ENCODE results near the gene THAP12. TPM values are rescaled to one million over a fixed set of nuclear protein-coding genes. Genes with fewer than 3 reads are reported as not detected.

Gene THAP12
- total RNA-seq, 1 experiment from 2014 or later = 44.1 TPM

DNA sequence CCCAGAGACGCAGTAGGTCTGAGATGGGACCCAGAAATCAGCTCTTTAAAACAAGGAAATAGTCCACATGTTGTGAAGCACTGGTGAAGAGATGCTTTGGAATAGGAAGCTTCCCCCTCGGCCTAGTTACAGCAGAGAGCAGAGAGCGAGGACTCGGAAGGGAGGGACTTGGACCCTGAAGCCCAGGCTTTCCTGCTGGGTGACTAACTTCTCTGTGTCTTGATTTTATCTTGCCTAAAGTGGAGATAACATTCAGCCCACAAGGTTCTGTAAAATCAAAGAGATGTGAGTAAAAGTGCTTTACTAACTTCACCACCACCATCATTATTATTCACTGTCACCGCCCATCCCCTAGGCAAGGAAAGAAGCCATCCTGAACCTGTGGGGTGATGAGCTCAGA, 58.4 kb downstream of the THAP12 start (continued):
- TF ChIP-seq, protein P1, sequence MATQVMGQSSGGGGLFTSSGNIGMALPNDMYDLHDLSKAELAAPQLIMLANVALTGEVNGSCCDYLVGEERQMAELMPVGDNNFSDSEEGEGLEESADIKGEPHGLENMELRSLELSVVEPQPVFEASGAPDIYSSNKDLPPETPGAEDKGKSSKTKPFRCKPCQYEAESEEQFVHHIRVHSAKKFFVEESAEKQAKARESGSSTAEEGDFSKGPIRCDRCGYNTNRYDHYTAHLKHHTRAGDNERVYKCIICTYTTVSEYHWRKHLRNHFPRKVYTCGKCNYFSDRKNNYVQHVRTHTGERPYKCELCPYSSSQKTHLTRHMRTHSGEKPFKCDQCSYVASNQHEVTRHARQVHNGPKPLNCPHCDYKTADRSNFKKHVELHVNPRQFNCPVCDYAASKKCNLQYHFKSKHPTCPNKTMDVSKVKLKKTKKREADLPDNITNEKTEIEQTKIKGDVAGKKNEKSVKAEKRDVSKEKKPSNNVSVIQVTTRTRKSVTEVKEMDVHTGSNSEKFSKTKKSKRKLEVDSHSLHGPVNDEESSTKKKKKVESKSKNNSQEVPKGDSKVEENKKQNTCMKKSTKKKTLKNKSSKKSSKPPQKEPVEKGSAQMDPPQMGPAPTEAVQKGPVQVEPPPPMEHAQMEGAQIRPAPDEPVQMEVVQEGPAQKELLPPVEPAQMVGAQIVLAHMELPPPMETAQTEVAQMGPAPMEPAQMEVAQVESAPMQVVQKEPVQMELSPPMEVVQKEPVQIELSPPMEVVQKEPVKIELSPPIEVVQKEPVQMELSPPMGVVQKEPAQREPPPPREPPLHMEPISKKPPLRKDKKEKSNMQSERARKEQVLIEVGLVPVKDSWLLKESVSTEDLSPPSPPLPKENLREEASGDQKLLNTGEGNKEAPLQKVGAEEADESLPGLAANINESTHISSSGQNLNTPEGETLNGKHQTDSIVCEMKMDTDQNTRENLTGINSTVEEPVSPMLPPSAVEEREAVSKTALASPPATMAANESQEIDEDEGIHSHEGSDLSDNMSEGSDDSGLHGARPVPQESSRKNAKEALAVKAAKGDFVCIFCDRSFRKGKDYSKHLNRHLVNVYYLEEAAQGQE (IDR thresholded peaks at IDR 0.05; ENCODE audit: low read depth) = no peak

DNA sequence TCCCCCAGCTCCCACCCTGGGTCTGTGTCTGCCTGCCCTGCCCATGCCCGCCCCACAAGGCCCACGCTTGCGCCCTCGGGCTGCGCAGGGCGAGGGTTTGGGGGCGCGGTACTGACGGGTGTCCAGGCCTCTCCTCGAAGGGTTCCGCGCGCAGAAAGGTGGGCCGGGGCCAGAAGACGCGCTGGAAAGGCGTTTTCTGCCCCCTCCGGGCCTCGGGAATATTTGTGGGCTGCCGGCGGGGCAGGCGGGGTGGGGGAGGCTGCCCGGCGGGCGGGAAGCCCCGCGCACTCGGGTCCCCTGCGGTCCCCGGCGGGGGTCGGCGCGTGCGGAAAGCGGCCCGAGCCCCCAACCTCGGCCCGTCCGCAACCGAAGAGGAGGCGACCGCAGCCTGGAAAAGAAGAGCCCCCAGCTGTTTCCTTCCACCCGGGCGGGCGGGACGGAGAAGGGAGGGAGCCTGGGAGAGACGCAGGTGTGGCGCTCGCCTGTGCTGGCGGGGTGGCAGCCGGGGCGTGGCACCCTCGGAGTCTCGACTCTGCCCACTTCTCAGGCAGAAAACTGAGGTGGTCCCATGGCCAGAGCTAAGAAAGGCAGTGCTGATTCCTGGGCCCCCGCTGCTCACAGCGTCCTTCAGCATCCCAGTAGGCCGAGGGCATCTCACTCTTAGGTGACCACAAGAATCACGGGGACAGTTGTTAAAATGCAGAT, 59.0 kb downstream of the THAP12 start:
- TF ChIP-seq YY1 (IDR thresholded peaks at IDR 0.05; ENCODE audit: extremely low read depth, insufficient replicate concordance, low read depth, low read length) (no peak), FOSL1 (IDR thresholded peaks at IDR 0.05; ENCODE audit: low read depth) (no peak), ELF1 (IDR thresholded peaks at IDR 0.05; ENCODE audit: borderline replicate concordance, low read depth) (no peak), SP1 (IDR thresholded peaks at IDR 0.05; ENCODE audit: low read depth) (no peak), POLR2AphosphoS5 (IDR thresholded peaks at IDR 0.05; ENCODE audit: low read depth, low read length) (no peak), CEBPB (IDR thresholded peaks at IDR 0.05; ENCODE audit: low read depth) (no peak), POLR2A (IDR thresholded peaks at IDR 0.05; ENCODE audit: borderline replicate concordance, extremely low read depth, insufficient read depth, insufficient read length) (no peak), ZNF274 (IDR thresholded peaks at IDR 0.05; ENCODE audit: low read depth, low read length) (no peak), CBX3 (IDR thresholded peaks at IDR 0.05; ENCODE audit: low read depth) (no peak), ZFX (IDR thresholded peaks at IDR 0.05) (no peak), EZH2phosphoT487 (IDR thresholded peaks at IDR 0.05; ENCODE audit: borderline replicate concordance) (no peak)
- TF ChIP-seq, protein P2, sequence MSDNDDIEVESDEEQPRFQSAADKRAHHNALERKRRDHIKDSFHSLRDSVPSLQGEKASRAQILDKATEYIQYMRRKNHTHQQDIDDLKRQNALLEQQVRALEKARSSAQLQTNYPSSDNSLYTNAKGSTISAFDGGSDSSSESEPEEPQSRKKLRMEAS (IDR thresholded peaks at IDR 0.05) = no peak
- Histone ChIP-seq H3K4me3 (replicated peaks in 1 of 2; ENCODE audit: low read depth in 1 of 2, low read length in 2 of 2) (no peak overlapping the region), H3K4me1 (ENCODE audit: control insufficient read depth in 1 of 2, insufficient read depth in 2 of 2, low read length in 2 of 2) (peaks cover 0 to 10% of the 10 kb centered on the region in 2 experiments; a peak in 1 of 4 replicates), H2AFZ (ENCODE audit: low read depth, low read length, poor library complexity, severe bottlenecking) (no peak overlapping the region), H3K27me3 (ENCODE audit: insufficient read depth, low read length) (no peaks in the 10 kb centered on the region), H3K9me2 (ENCODE audit: insufficient read depth) (no peaks in the 10 kb centered on the region), H3K79me2 (ENCODE audit: insufficient read depth, low read length) (no peaks in the 10 kb centered on the region), H3K4me2 (ENCODE audit: low read length) (no peak overlapping the region), H3K9ac (ENCODE audit: low read length) (no peak overlapping the region), H4K20me1 (ENCODE audit: insufficient read depth) (no peaks in the 10 kb centered on the region), H3K36me3 (ENCODE audit: control insufficient read depth in 1 of 2, insufficient read depth in 2 of 2, low read length in 2 of 2) (no peaks in the 10 kb centered on the region), H3K9me3 (ENCODE audit: control insufficient read depth in 1 of 2, insufficient read depth in 1 of 2, low read depth in 1 of 2, low read length in 2 of 2) (no peaks in the 10 kb centered on the region), H3K27ac (ENCODE audit: low read depth, low read length) (no peak overlapping the region)
- ChIA-PET CTCF (no interaction called here), RAD21 (ENCODE audit: low non-redundant PET in 1 of 2, low total read pairs in 2 of 2, uncharacterized antibody in 2 of 2, unreplicated experiment in 2 of 2) (no interaction called here), POLR2A (no interaction called here)
- intact Hi-C loops (cut with micrococcal nuclease) = loop anchor here (10.0 kb wide), 1 partner anchor 363 kb away; no protein-coding TSS in a partner anchor
- ATAC-seq (no peak), DNase-seq (ENCODE audit: low read depth, low spot score) (no peak)
- no TSS peak for BruUV-seq (replicated peaks)
